Breast epithelium (tissue), 3 donors: ENCODE measurements around the gene SRGAP1.

ENCODE experiments used
- CTCF ChIP-seq, 3 donors: fragments of 450-650 bp; IDR thresholded peaks; one replicate each; pipeline ENCODE4 v1.5.1; 2016 to 2017; ENCODE audit warnings: antibody characterized with exemption in 3 of 3, mild to moderate bottlenecking in 3 of 3, moderate library complexity in 3 of 3
- POLR2A ChIP-seq: fragments of 450-650 bp; IDR thresholded peaks from one replicate; pipeline ENCODE4 v1.6.1; 2016; ENCODE audit warnings: antibody characterized with exemption, mild to moderate bottlenecking, moderate library complexity
- POLR2AphosphoS5 ChIP-seq, 3 donors: sonication (generic); formaldehyde crosslinking; IDR thresholded peaks; one replicate each; pipeline ENCODE4 v1.6.1; 2017; ENCODE audit warnings: antibody characterized with exemption in 3 of 3

DNA sequence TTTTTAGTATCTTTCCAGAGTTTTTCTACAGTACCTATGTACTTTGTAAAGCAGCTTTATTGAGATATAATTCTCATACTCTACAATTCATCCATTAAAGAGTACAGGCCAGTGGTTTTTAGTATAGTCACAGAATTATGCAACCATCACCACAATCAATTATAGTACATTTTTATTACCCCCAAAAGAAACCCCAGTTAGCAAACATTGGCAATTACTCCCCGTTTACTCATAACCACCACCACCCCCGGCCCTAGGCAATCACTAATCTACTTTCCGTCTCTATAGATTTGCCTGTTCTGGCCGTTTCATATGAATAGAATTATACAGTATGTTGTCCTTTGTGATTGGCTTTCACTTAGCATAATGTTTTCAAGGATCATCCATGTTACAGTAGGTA lies 257.8 kb downstream of the SRGAP1 start:
- TF ChIP-seq CTCF (IDR thresholded peaks at IDR 0.05) (no peak), POLR2A (no peak), POLR2AphosphoS5 (IDR thresholded peaks at IDR 0.05) (no peak)
